NB4 (cell line): ENCODE measurements around the gene ADARB2.

Experiments used
- DNase-seq: peaks from one replicate; pipeline ENCODE4 v3.0.0; 2010; ENCODE audit warnings: low read depth
- H3K4me3 ChIP-seq: one replicate; pipeline ENCODE4 v1.5.1; 2011; ENCODE audit warnings: mild to moderate bottlenecking, low read depth, low read length, moderate library complexity
- MAX ChIP-seq: IDR thresholded peaks from 2 replicates; pipeline ENCODE4 v1.6.1; 2011; ENCODE audit warnings: low read depth, low read length
- MYC ChIP-seq: IDR thresholded peaks from 2 replicates; pipeline ENCODE4 v1.6.1; 2011; ENCODE audit warnings: low read depth, low read length
- POLR2A ChIP-seq: IDR thresholded peaks from 2 replicates; pipeline ENCODE4 v1.6.1; 2011; ENCODE audit warnings: mild to moderate bottlenecking; ENCODE audit not compliant: insufficient read length; ENCODE audit errors: extremely low read depth
- TF ChIP-seq, protein P1 (sequence below): IDR thresholded peaks from one replicate; pipeline ENCODE4 v1.5.1; 2012; ENCODE audit warnings: low read depth, low read length

ADARB2 gene

GRCh38 chr10:1660386-1660785 lies 76.9 kb downstream of the ADARB2 start:
- no peak for DNase-seq
- TF ChIP-seq, protein P1, sequence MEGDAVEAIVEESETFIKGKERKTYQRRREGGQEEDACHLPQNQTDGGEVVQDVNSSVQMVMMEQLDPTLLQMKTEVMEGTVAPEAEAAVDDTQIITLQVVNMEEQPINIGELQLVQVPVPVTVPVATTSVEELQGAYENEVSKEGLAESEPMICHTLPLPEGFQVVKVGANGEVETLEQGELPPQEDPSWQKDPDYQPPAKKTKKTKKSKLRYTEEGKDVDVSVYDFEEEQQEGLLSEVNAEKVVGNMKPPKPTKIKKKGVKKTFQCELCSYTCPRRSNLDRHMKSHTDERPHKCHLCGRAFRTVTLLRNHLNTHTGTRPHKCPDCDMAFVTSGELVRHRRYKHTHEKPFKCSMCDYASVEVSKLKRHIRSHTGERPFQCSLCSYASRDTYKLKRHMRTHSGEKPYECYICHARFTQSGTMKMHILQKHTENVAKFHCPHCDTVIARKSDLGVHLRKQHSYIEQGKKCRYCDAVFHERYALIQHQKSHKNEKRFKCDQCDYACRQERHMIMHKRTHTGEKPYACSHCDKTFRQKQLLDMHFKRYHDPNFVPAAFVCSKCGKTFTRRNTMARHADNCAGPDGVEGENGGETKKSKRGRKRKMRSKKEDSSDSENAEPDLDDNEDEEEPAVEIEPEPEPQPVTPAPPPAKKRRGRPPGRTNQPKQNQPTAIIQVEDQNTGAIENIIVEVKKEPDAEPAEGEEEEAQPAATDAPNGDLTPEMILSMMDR = no peak
- TF ChIP-seq POLR2A = no peak

DNA sequence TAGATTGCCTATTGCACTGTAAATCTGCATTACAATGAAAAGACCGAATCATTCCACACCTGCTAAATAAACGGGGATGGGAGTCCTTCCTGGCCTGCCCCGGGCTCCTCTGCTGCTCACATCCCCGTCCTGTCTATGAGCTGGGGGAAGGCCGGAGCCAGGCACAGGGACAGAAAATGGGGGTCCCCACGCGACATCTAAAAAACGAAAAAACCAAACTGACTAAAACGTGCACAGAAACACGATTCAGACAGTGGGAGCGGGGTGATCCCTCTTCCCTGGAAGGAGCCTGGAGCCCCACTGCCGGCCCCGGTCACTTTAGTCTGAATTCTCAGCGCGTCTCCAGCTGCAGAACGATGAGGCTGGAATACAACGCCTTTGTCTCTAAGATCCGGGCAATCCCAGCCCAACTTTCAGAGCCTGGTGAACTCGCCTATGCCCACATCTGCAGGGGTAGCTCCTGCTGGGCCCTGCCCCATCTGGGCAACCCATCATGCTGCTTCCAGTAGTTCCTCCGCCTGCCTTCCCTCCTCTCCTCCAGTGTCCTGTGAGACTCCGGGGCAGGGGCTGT lies 78.0 kb downstream of the ADARB2 start:
- H3K4me3 ChIP-seq = no peak overlapping the region
- DNase-seq = no peak
- no peak for TF ChIP-seq POLR2A
- TF ChIP-seq MAX = no peak
- TF ChIP-seq MYC = no peak
- TF ChIP-seq, protein P1 = no peak

More at GRCh38 chr10:1660386-1660785, 76.9 kb downstream of the ADARB2 start:
- no peak overlapping the region for H3K4me3 ChIP-seq

DNA sequence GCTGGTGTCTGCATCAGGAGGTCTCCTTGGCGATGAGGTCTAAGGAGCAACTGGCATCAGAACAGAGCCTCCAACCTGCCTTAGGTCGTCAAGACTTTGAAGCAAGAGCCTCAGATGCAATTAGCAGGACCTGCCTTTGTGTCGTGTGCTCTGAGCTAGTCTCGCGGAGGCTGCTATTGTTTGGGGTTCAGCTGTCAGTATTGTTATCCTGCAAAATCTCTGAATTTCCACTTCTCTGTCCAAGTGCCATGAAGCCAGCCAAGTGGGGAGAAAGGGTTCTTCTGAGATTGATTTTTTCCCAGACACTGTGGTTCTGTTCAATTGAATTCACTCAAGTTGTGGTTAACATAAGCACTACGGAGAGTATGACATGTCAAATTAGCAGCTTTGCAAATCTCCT lies 78.7 kb downstream of the ADARB2 start:
- DNase-seq = no peak
- TF ChIP-seq, protein P1 = no peak
- TF ChIP-seq MAX = no peak
- TF ChIP-seq MYC = no peak
- TF ChIP-seq POLR2A = no peak

DNA sequence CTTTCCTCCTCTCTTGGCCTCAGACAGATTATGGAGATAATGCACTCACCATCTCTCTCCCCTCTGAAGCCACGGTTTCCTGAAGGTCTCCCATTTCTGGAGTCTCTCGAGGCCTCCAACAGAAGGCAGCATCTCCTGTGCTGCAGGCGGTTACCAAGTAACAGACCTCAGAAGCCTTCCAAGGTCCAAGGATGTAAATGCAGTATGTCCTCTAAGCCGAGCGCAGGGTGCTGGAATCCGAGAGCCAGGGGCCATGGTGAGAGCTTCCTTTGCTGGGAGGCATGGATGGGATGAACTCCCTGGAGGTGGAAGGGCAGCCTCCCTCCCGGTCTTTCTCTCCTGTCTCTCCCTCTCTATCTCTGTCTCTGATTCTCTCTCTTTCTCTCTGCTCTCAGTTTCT lies 79.8 kb downstream of the ADARB2 start:
- TF ChIP-seq, protein P1 = no peak
- H3K4me3 ChIP-seq = no peak overlapping the region
- no peak for DNase-seq

More for the DNA sequence above, 78.7 kb downstream of the ADARB2 start:
- no peak overlapping the region for H3K4me3 ChIP-seq

DNA sequence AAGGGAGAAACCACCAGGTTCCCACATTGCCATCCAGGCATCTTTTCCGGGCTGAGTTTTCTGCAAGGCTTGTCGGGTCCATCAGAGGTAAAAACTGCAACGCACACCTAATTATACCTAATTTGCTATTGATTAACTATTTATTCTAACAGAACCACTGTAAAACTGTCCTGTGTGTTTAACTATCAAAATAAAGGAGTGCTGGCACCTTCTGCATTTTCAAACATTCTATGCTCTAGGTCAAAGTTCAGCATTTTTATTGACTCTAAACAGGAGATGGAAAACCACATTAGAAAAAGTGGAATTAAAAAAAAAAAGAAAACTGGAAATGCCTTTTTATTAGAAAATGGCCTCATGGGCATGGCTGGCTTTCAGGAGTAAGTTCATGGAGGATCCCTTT lies 82.0 kb downstream of the ADARB2 start:
- no peak for TF ChIP-seq MYC
- no peak overlapping the region for H3K4me3 ChIP-seq

DNA sequence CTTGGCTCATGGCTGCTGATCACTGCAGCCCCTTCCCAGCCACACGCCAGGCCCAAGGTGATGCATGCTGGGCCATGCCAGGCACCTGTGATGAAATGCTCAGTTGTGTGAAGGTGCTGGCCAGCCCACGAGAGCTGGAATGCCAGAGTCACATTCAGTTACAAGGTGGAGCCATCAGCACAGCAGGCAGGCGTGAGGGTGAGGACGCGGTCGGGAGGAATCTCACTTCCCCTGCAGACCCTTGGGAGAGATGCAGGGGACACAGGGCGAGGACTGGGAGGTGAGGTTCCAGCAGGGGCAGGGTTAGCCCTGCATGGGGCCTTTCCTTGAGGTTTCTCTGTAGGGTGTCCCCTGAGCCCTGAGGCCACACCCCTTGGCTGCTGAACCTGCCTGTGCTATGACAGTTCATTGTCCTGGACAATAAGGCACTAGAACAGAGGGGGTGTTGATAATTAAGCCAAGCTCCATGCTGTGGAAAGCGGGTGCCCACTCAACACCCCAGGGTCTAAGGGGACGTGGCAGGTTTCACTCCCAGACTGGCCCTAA lies 82.4 kb downstream of the ADARB2 start:
- TF ChIP-seq, protein P1 = no peak
- no peak for TF ChIP-seq MYC
- no peak overlapping the region for H3K4me3 ChIP-seq
- DNase-seq = no peak

More for the DNA sequence above, 82.0 kb downstream of the ADARB2 start:
- DNase-seq = no peak

- no peak overlapping the region for H3K4me3 ChIP-seq
- no peak for DNase-seq
- TF ChIP-seq, protein P1 = no peak
- TF ChIP-seq MYC = no peak
- TF ChIP-seq MAX = no peak
- no peak for TF ChIP-seq POLR2A
These were observed 83.1 kb downstream of the ADARB2 start for GRCh38 chr10:1654247-1654646.
